Stimulated activated CD4-positive, alpha-beta T cell treated with anti-CD3 and anti-CD28 coated beads, Interleukin-12 subunit alpha, Interleukin-12 subunit beta, amount 100 ng/mL, for 4 hours (primary cell): ENCODE data around the gene CNNM2.
A peak's percentile ranks its signal among the peaks of the same experiment; 100 is the strongest.

ENCODE experiments used
- DNase-seq: peaks from one replicate; pipeline ENCODE4 v3.0.0-alpha.2; 2020

The CNNM2 gene

DNA sequence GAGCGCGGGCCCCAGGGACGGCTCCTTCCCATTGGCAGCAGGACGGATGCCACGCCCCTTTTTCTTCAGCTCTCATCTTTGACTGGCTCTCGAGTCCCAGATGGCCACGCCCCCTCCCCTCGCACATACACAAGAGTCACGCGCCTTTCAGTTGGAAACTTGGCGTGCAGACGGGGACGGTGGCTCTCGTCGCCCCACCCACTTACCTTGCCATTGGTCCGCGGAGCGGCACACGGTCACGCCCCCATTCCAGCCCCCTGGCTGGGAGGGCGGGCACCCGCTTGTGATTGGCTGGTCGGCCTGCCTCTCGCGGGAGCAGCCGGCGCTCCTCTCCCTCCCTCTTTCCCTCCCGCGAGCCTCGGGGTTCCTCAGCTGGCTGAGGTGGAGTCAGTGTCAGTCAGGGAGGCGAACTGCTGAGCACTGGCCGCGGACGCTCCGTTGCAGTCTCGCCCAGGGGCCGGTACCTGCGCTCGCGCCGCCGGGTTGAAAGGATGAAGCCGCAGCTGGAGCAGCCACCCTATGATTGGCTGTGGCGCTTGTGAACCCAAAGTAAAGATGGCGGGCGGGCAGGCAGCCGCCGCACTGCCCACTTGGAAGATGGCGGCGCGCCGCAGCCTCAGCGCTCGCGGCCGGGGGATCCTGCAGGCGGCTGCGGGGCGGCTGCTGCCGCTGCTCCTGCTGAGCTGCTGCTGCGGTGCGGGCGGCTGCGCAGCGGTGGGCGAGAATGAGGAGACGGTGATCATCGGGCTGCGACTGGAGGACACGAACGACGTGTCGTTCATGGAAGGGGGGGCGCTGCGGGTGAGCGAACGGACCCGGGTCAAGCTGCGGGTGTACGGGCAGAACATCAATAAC is at the start of gene CNNM2:
Gene CNNM2 (plus strand): TSS at position 333 of the 855 bp plus-strand sequence. CDS start 187 bp downstream, at position 520.
- peak; percentile 99 for DNase-seq

DNA sequence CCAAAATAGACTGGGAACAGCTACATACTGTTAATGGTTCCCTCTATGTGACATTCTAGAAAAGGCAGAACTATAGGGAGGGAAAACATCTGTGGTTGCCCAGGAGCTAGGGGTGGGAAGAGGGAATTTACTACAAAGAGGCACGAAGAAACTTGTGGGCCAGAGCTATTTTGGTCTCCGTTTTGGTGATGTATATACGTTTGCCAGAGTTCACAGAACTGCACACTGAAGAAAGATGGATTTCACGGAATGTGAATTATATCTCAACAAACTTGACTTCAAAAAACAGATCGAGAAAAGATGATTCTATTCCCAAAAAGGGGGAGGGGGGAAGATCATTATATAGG is 49.2 kb upstream of the CNNM2 start:
- no peak for DNase-seq

DNA sequence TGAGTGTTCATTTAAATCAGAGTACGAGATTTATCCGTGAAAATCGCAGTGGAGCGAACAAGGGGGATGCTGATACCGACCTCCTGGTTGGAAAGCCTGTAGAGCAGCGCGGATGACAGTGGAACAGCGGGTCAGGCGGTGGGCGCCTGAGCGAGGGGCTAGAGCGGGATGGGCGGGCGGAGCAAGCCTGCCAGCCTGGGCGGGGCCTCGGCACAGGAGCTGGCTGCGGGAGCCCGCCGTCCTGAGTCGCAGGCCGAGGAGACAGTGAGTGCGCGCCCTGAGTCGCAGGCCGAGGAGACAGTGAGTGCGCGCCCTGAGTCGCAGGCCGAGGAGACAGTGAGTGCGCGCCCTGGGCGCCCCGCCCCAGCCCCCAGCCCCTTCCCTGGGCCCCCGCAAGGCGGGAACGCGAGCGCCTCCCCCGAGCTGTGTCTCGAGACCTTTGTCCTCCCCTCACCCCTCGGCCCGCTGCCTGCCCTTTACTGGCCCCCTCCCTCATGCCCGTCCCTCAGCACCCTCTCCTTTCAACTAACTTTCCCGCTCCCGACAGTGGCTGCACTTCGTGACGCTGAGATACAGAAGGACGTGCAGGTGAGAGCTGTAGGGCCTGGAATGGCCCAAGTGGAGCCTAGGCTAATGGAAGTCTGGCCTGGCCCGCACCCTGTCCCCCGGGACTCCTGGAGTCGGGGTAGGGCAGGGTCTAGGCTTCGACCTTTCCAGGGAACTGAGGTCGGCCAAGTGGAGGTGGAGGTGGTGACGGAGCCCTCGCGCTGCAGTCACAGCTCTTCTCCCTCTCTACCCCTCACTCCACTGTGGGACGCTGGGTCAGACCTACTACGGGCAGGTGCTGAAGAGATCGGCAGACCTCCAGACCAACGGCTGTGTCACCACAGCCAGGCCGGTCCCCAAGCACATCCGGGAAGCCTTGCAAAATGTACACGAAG is 48.6 kb upstream of the CNNM2 start, which contains the start of gene AS3MT:
Gene AS3MT (plus strand): TSS at position 213 of the 941 bp plus-strand sequence. CDS start 123 bp downstream, at position 336.
- peak; percentile 6 for DNase-seq

DNA sequence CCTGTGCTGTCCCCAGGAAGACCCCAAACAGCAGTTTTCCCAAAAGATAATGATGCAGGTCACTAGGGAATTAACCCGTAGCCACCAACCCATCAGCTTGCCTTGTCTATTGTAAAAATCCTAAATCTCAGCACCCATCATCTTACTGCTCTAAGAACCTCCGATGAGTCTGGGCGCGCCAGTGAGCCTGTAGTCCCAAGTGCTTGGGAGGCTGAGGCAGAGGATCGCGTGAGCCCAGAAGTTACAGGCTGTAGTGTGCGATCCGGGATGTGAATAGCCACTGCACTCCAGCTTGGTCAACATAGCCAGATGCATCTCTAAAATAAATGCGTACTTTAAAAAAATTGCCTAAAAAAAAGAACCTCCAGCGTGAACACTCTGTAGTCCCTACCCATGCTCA is 47.9 kb upstream of the CNNM2 start:
- no peak for DNase-seq

DNA sequence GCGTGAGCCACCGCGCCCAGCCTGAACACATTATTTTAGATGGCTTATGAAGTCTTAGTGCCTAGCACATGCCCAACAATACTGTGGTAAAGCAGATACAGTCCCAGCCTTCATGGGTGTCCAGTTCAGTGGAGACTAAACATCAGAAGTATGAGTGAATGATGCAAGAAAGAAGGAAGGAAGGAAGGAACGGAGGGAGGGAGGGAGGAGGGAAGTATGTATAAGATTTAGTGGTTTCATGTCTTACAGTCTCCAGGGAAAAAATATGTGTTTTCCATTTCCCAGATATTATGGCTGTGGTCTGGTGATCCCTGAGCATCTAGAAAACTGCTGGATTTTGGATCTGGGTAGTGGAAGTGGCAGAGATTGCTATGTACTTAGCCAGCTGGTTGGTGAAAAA is 45.9 kb upstream of the CNNM2 start:
- DNase-seq = no peak

DNA sequence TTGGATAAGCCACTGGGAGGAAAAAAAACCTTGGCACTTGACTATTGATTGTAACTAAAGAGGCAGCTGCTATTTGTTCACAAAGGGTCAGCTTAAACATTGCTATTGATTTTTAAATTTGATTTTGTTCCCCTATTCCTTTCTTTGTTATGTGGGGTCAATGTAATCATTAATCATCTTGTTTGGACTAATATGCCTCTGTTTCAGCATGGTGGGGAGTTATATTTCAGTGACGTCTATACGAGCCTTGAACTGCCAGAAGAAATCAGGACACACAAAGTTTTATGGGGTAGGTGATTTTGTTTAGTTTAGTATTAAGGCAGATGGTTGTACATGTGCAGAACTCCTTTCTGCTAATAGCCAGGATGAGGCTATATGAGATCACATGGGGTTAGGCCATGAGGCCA is 41.3 kb upstream of the CNNM2 start:
- DNase-seq = no peak

DNA sequence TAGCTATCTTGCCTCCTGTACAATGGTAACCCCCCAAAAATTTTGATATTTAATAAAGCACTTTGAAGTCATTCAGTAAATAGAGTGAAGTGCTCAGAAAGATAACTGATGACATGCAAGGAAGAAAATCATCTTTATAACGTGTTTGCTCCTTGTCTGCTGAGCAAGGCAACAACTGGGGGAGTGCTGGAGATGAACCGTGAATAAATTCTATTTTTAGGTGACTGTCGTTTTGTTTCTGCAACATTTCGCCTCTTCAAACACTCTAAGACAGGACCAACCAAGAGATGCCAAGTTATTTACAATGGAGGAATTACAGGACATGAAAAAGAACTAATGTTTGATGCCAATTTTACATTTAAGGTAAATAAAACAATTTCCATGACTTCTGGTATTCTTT is 39.5 kb upstream of the CNNM2 start:
- no peak for DNase-seq

DNA sequence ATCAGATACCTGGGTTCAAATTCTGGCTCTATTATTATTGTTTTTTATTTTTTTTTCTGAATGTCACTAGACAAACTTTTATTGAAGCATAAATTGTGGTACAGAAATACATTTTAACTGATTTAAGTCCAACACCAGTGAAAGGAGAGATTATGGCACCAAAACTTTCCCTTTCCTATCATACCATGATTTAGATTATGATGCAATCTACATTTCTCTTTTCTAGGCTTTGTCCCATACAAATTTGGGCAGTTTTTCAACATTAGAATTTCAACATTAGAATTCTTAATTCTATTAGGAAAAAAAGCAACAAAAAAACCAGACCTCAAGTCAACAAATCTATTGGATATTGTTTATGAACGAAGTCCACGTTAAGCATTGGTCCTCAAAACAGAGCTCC is 37.8 kb upstream of the CNNM2 start:
- no peak for DNase-seq

DNA sequence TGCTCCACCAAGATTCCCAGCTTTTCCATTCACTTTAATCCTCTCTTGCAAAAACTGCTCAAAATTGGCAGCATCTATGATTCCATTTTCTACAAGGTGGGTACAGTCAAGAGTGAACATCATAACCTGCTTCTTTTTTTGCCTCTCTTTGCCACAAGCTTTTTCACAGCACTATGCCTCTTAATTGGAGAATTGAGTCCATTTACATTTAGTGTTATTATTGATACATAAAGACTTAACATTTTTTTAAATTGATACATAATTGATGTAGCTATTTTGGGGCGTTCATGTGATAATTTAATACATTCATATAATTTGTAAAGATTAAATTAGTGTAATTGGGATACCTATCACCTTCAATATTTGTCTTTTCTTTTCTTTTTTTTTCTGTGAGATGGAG is 30.0 kb upstream of the CNNM2 start:
- DNase-seq = no peak

DNA sequence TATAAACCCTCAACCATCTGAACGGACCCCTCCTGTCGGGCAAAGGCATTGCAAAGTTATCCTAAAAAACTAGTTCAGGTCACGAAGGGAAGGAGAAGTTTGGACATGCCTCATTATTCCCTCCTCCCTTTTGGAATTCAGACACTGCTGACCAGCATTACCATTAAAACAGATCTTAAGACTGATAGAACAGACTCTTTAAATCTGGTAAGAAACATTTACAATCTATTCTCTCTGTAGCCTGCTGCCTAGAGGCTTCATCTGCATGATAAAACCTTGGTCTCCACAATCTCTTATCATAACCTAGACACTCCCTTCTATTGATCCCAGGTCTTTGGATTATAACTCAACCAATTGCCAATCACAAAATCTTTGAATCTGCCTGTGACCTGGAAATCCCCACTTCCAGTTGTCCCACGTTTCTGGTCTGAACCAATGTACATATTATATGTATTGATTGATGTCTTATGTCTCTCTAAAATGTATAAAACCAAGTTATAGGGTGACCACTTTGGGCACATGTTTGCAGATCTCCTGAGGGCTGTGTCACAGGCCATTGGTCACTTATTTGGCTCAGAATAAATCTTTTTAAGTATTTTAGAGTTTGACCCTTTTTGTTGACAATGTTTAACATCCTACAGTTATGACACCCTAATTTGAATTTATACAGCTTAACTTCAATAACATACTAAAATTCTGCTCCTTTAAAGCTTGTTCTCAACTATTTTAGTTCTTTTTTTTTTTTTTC is 23.5 kb upstream of the CNNM2 start:
- no peak for DNase-seq

DNA sequence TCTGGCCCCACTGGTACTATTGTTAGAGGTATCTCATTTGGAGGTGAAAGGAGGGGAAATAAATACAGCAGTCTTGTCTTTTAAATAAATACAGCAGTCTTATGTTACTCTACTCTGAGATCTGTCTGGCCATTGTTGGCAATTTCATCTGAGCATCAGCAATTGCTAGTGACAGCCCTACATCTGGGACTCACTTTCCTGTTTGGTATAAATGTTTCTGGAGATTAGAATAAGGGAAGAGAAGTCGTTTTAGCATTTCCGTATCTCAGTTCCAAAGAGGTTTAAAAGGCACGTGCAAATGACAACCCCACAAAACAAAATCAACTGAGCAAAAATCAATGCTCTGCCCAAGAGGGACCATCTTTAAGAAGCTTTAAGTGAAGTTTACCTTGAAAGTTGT is 18.1 kb upstream of the CNNM2 start:
- DNase-seq = no peak

DNA sequence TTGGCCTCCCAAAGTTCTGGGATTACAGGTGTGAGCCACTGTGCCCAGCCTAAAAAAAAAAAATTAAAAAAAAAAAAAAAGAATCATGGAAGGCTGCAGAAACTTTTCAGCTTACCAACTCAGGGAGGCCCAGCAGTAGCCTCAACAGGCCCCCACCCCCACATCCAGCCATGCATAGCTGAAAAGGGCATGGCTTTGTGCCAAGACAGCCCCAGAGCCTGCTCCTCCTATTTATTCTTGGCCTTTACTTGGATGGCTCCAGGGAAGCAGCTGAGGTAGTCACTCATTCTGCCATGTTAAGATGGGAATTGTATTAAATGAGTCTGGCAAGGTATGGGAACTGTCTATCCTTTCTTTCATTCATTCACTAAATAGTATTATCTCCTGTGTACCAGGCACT is 13.7 kb upstream of the CNNM2 start:
- no peak for DNase-seq

DNA sequence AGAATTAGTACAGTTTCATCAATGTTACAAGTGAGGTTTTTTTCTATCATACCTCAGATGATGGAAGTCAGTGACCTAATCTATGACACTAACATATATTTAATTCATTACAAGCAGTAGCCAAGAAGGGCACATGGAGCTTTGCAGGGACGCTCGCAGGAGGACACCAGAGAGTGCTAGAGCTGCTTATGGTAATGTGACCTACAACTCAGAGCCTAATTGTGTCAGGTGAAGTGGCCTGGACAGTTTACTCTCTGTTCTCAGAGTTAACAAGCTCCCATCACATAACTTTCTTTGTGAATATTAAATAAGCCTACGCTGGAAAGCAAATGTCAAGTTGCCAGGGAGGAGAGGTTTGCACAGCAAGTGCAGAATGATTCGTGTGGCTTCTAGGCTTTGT is 11.6 kb upstream of the CNNM2 start:
- DNase-seq = no peak

DNA sequence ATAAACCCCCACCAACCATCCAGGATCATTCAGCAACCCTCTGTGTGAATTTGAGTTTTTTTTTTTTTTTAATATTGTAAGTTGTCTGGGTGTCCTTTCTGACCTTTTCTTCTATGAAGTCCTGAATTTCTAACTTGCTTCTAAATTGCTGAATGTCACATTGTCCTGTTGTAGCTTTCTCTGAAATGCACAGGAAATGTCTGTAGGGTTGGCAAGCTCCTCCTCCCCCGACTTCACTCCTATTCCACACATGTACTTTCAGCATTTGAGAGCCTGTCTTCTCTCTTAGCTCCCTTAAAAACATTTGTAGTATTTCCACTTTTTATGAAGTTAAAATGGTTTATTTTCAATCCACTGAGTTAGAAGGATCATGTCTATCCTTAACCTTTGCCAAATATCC is 3.3 kb upstream of the CNNM2 start:
- no peak for DNase-seq

DNA sequence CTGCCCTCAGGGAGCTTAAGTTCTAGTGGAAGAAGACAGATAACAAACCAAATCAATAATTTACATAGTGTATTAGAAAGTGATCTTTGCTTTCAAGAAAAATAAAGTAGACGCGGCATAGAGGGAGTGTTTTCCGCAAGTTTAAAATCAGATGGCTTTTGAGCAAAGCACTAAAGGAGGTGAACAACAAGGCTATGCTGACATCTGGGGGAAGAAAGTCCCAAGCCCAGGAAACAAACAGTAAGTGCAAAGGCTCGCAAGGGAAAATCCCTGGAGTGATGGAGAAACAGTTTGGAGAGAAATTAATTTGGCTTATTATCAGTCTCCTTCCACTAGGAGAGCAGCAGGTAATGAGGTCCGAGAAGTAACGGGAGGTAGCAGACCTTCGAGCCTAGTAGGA is 1.9 kb upstream of the CNNM2 start:
- DNase-seq = no peak

DNA sequence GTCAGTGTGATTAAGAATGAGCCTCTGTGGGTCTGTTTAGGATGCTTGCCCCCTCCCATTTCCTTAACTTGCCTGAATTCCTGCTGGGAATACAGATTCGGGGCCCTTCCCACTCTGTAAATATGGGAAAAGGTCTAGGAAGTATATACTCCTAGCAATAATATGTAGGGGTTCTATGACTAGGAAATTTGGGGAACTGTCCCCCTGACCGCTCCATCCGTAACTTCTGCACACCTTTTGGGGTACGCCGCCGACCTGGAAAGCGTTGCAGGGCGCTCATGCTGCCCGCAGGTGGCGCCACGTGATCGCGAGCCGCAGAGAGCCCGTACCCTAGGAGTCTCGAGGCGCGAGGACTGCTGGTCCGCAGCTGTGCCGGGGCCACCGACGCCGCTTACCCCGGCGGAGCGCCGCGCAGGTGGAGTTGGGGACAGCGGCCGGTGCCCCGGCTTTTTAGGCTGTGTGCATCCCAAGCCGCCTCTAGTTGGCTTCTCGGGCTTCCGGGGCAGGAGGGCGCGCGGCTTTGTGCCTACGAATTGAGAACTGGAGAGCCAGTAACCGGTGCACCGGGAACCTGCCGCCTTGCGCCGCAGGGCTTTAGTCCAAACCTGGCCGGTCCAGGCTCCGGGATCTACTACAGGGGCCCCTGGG is 656 bp upstream of the CNNM2 start:
- peak; percentile 77 for DNase-seq

DNA sequence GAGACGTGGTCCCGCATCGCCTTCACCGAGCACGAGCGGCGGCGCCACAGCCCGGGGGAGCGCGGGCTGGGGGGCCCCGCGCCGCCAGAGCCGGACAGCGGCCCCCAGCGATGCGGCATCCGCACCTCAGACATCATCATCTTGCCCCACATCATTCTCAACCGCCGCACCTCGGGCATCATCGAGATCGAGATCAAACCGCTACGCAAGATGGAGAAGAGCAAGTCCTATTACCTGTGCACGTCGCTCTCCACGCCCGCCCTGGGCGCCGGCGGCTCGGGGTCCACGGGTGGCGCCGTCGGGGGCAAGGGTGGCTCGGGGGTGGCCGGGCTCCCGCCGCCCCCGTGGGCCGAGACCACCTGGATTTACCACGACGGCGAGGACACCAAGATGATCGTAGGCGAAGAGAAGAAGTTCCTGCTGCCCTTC is 737 bp downstream of the CNNM2 start:
- peak; percentile 25 for DNase-seq

DNA sequence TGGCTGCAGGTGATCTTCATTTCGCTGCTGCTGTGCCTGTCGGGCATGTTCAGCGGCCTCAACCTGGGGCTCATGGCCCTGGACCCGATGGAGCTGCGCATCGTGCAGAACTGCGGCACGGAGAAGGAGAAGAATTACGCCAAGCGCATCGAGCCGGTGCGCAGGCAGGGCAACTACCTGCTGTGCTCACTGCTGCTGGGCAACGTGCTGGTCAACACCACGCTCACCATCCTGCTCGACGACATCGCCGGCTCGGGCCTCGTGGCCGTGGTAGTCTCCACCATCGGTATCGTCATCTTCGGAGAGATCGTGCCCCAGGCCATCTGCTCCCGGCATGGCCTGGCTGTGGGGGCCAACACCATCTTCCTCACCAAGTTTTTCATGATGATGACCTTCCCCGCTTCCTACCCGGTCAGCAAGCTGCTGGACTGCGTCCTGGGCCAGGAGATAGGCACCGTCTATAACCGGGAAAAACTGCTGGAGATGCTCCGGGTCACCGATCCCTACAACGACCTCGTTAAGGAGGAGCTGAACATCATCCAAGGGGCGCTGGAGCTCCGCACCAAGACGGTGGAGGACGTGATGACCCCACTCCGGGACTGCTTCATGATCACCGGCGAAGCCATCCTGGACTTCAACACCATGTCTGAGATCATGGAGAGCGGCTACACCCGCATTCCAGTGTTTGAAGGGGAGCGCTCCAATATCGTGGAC is 1.3 kb downstream of the CNNM2 start:
- DNase-seq = no peak

DNA sequence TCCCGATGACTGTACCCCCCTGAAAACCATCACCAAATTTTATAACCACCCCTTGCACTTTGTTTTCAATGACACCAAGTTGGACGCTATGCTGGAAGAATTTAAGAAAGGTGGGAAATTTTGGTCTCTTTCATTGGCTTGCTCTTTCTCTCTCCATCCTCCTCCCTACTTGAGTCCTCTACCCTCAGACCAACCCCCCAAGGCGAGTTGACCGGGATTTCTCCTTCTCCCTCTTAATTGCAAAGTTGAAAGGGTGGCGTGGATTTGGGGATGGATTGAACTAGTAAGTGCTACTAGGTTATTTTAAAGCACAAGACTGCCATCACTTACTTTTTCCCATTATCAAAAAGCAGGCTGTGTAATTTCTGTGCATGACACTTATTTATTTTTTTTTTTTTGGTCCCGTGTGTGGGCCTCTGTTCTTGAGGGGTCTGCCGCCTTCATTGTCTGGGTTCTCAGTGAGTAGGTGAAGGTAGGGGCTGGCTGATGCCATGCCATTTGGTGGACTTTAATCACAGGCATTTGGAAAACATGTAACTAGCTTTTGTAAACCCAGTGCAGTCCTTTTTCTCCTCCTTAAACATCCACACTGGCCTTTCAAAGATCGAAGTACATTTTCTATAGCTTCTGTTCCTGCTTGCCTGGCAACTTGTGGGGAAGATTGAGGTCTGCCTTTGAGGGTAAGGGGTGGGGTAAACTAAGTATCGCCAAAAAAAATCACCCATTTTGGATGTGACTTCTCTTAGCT is 2.1 kb downstream of the CNNM2 start:
- DNase-seq = no peak

DNA sequence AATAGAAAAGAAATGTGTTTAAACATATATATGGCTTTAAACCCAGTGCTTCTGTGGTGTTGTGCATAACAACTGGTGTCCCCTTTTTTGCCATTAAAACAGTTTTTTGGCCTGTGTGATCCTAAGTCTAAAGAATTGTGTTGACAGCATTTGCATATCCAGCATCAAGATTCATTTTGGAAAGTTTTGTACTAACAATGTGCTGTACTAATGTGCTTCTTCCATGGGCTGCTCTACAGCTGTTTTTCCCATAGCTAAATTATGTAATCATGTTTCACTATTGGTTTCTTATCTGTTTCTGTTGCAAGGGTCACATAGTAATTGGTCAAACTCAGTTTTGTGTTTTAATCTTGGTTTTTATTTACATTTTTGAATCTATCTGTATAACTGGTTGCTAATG is 5.5 kb downstream of the CNNM2 start:
- DNase-seq = no peak

DNA sequence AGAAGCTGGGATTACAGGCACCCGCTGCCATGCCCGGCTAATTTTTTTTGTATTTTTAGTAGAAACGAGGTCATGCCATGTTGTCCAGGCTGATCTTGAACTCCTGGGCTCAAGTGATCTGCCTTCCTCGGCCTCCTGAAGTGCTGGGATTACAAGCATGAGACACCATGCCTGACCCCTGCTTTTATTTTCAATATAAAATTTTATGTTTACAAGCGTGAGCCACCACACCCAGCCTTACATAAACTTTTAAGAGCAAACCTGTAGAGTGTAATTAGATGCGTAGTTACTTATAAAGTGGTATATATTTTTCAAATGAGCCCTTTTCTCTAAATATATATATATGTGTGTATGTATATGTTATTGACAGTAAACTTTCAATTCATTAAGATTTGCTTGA is 8.7 kb downstream of the CNNM2 start:
- DNase-seq = no peak
